Duodenal mucosa (tissue), 2 donors: ENCODE measurements around the gene CENPP.

Source experiments
- H3K27ac ChIP-seq: one replicate; pipeline ENCODE4 v1.7.0; 2013; ENCODE audit warnings: low read depth, low read length
- H3K27me3 ChIP-seq, 2 donors: one replicate each; pipeline ENCODE4 v1.7.0; 2013; ENCODE audit warnings: low read length in 2 of 2, control low read depth in 1 of 2; ENCODE audit not compliant: insufficient read depth in 2 of 2, control insufficient read depth in 1 of 2
- H3K36me3 ChIP-seq, 2 donors: one replicate each; pipeline ENCODE4 v1.7.0; 2013; ENCODE audit warnings: low read length in 2 of 2, control low read depth in 1 of 2; ENCODE audit not compliant: insufficient read depth in 2 of 2, control insufficient read depth in 1 of 2
- H3K4me1 ChIP-seq, 2 donors: one replicate each; pipeline ENCODE4 v1.7.0; 2013; ENCODE audit warnings: low read length in 2 of 2, control low read depth in 1 of 2; ENCODE audit not compliant: insufficient read depth in 2 of 2, control insufficient read depth in 1 of 2
- H3K4me3 ChIP-seq, 2 donors: one replicate each; pipeline ENCODE4 v1.7.0; 2013; ENCODE audit warnings: low read length in 2 of 2, low read depth in 1 of 2
- H3K9ac ChIP-seq, 2 donors: one replicate each; pipeline ENCODE4 v1.7.0; 2013; ENCODE audit warnings: low read length in 2 of 2, low read depth in 1 of 2
- H3K9me3 ChIP-seq, 2 donors: one replicate each; pipeline ENCODE4 v1.7.0; 2013; ENCODE audit warnings: low read length in 2 of 2, control low read depth in 1 of 2; ENCODE audit not compliant: control insufficient read depth in 1 of 2

Gene CENPP

DNA sequence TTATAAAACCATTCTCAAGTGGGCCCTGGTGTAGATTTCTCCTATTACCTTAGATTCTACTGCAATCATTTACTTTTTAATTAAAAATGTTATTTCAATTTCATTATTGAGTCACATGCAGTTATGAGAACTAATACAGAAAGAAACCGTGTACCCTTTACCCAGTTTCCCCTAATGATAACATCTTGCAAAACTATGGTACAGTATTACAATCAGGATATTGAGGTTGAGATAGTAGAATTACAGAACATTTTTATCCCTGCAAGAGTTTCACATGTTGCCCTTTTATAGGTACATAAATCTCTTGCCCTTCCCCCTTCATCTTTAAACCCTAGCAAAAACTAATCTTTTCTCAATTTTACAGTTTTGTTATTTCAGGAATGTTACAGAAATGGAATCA lies 109.5 kb downstream of the CENPP start:
- no peaks in the 10 kb centered on the region for H3K36me3 ChIP-seq
- H3K27ac ChIP-seq = no peak overlapping the region
- no peaks in the 10 kb centered on the region for H3K27me3 ChIP-seq
- H3K4me1 ChIP-seq = no peaks in the 10 kb centered on the region
- H3K9me3 ChIP-seq = no peaks in the 10 kb centered on the region
- H3K4me3 ChIP-seq = no peak overlapping the region
- H3K9ac ChIP-seq = no peak overlapping the region

DNA sequence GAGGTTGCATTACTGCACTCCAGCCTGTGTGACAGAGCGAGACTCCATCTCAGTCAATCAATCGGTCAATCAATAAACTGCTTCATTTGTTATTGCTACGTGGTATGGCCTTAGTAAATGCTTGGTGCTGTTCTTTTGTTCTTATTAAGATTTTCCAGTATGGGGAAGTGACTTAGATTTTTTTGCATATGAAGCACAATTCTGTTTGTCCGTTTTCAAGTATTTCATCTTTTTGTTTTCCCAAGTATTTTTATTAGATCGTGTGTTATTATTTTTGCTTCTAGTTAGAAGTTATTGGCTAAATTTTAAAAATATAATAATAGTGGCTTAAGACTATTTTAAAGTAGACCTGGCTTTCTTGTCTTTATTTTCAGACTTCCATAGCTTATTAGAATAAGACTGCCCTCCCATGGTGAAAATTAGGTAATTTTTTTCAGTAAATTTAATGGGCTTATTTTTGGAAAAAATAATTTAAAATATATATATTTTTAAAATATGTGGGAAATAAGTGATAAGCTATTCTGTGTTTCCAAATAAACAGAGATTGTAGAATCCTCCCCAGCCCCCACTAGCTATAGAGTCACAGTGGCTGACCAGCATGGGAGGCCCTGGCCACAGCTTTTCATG lies 113.3 kb downstream of the CENPP start:
- Histone ChIP-seq H3K36me3 (no peaks in the 10 kb centered on the region), H3K4me1 (no peaks in the 10 kb centered on the region), H3K27ac (no peak overlapping the region), H3K9me3 (no peaks in the 10 kb centered on the region), H3K4me3 (no peak overlapping the region), H3K9ac (no peak overlapping the region), H3K27me3 (no peaks in the 10 kb centered on the region)

GRCh38 chr9:92439921-92440750 lies 114.4 kb downstream of the CENPP start:
- no peak overlapping the region for H3K4me3 ChIP-seq
- no peak overlapping the region for H3K27ac ChIP-seq
- H3K9me3 ChIP-seq = no peaks in the 10 kb centered on the region
- no peaks in the 10 kb centered on the region for H3K36me3 ChIP-seq
- H3K9ac ChIP-seq = no peak overlapping the region
- no peaks in the 10 kb centered on the region for H3K27me3 ChIP-seq
- no peaks in the 10 kb centered on the region for H3K4me1 ChIP-seq

DNA sequence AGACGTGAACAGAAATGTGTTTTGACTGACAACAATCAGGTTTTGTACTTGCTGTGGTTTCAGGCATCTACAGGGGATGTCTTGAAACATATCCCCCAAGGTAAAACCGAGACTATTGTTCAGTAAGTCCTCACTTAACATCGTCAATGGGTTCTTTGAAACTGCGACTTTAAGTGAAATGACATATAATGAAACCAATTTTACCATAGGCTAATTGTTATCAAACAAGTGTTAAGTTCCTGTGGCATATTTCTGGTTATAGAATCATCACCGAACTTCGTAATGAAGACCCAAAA lies 114.9 kb downstream of the CENPP start:
- Histone ChIP-seq H3K9ac (no peak overlapping the region), H3K27me3 (no peaks in the 10 kb centered on the region), H3K36me3 (no peaks in the 10 kb centered on the region), H3K4me3 (no peak overlapping the region), H3K27ac (no peak overlapping the region), H3K9me3 (no peaks in the 10 kb centered on the region), H3K4me1 (no peaks in the 10 kb centered on the region)

DNA sequence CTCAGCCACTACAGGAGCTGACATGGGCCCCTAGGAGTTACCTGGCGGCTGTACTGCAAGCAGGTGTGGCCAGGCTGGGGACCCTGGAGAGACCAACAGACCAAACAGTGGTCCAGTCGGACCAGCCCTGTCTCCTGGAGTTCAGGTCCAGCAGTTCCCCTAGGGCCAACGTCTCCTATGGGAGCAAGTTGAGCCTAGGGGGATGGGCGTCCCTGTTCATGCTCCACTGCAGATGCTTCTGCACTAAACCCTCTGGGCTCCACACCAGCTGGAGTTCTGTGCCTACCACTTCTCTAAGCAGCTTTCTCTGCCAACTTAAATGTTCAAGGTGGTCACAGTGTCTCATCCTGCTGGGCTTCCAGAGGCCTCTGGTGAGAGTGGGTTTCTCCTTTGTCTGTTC lies 119.1 kb downstream of the CENPP start:
- Histone ChIP-seq H3K27me3 (no peaks in the 10 kb centered on the region), H3K9ac (no peak overlapping the region), H3K4me1 (no peaks in the 10 kb centered on the region), H3K36me3 (no peaks in the 10 kb centered on the region), H3K4me3 (no peak overlapping the region), H3K9me3 (no peaks in the 10 kb centered on the region), H3K27ac (no peak overlapping the region)

GRCh38 chr9:92446536-92446935 lies 120.8 kb downstream of the CENPP start:
- H3K36me3 ChIP-seq = no peaks in the 10 kb centered on the region
- H3K27ac ChIP-seq = no peak overlapping the region
- H3K9ac ChIP-seq = no peak overlapping the region
- no peaks in the 10 kb centered on the region for H3K27me3 ChIP-seq
- no peaks in the 10 kb centered on the region for H3K4me1 ChIP-seq
- H3K9me3 ChIP-seq = no peaks in the 10 kb centered on the region
- H3K4me3 ChIP-seq = no peak overlapping the region

DNA sequence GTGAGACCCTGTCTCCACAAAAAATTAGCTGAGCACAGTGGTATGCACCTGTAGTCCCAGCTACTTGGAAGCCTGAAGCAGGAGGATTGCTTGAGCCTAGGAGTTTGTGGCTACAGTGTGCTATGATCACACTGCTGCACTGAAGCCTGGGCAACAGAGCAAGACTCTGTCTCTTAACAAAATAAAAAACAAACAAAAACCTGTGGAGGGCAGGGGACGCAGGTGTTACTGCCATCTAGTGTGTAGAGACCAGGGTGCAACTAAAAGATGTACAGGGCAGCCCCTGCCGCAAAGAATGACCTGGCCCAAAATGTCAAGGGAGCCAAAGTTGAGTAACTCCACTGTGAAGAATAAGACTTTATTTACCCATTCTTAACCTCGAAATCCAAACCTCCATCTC lies 129.5 kb downstream of the CENPP start:
- Histone ChIP-seq H3K4me3 (no peak overlapping the region), H3K9ac (no peak overlapping the region), H3K4me1 (no peaks in the 10 kb centered on the region), H3K9me3 (no peaks in the 10 kb centered on the region), H3K27me3 (no peaks in the 10 kb centered on the region), H3K36me3 (no peaks in the 10 kb centered on the region), H3K27ac (no peak overlapping the region)

- Histone ChIP-seq H3K4me3 (no peak overlapping the region), H3K27me3 (no peaks in the 10 kb centered on the region), H3K9ac (no peak overlapping the region), H3K36me3 (no peaks in the 10 kb centered on the region), H3K27ac (no peak overlapping the region), H3K4me1 (no peaks in the 10 kb centered on the region), H3K9me3 (no peaks in the 10 kb centered on the region)
Observed at GRCh38 chr9:92457576-92457975, 131.8 kb downstream of the CENPP start.

- Histone ChIP-seq H3K9ac (no peak overlapping the region), H3K27me3 (no peaks in the 10 kb centered on the region), H3K9me3 (no peaks in the 10 kb centered on the region), H3K27ac (no peak overlapping the region), H3K36me3 (no peaks in the 10 kb centered on the region), H3K4me3 (no peak overlapping the region), H3K4me1 (no peaks in the 10 kb centered on the region)
Observed at GRCh38 chr9:92463387-92463786, 137.6 kb downstream of the CENPP start.

DNA sequence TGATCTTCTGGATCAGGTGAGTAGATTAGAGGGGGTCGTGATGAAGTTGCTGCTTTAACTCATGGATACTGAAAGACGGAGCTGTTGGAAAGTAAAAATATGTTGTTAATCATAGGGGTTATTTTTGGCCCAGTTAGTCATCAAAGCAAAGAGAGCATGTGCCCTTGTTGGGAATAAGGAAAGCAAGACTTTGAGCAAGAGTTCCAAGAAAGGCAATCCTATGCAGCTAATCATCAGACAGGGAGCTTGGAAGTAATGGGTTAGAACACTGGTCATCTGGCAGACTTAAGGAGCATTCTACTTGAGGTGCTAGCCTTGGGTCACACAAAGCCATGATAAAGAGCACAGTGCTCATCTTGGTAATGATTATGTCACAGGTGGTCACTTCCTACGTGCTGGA lies 138.2 kb downstream of the CENPP start:
- Histone ChIP-seq H3K9me3 (no peaks in the 10 kb centered on the region), H3K27ac (no peak overlapping the region), H3K9ac (no peak overlapping the region), H3K4me1 (no peaks in the 10 kb centered on the region), H3K36me3 (no peaks in the 10 kb centered on the region), H3K27me3 (no peaks in the 10 kb centered on the region), H3K4me3 (no peak overlapping the region)
